HG03280 (cell line): ENCODE data around the gene LCE1F.

Source experiments
- ATAC-seq: cut with Tn5 transposase; IDR thresholded peaks from one replicate; pipeline ENCODE4 v1.9.1; 2021; ENCODE audit warnings: mild to moderate bottlenecking, moderate library complexity; ENCODE audit not compliant: unreplicated experiment

LCE1F gene

DNA sequence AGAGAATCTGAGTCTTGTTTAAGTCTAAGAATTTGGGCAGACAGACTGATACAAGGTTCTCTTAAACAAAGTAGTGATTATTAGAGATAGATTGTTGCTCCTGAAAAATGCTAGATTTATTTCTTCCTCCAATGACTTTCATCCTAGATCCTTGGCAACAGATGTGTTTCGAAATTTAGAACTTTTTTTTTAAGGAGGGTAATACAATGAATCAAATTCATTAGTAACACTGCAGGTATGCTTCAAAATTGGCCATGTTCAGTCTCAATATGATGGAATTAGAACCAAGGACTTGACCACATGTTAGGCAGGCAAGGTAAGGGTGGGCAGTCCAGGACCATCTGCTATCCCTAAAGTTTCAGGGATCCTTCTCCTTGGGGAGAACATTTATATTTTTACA is 4.5 kb upstream of the LCE1F start:
- no peak for ATAC-seq

- ATAC-seq: no peak
These were observed 1.4 kb downstream of the LCE1F start for GRCh38 chr1:152776361-152776760.

- no peak for ATAC-seq
These were observed 2.7 kb downstream of the LCE1F start for GRCh38 chr1:152777510-152778137.

DNA sequence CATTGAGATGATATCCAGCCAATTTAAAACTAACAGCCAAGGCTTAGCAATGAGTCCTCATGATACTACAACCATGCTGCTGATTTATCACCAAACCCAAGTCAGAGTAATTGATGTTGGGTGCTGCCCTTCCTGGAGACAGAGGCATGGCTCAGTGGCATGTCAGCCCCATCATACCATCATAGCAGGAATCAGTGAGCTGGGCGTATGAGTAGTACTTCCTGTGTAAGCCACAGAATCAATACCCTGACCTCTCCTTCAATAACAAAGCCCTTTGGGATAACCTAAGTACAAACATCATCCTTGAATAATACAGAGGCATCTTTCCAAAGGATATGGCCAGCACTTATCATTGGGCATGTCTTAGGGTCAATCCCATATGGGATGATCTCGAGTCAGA is 8.2 kb downstream of the LCE1F start:
- no peak for ATAC-seq

- no peak for ATAC-seq
These were observed 11.1 kb downstream of the LCE1F start, which contains the start of gene LCE1E for GRCh38 chr1:152786077-152786476. Gene LCE1E, plus strand, starts transcription at chr1:152786257. Its CDS starts 1,043 bp downstream, at chr1:152787300.

- ATAC-seq: no peak
These were observed 20.7 kb downstream of the LCE1F start for GRCh38 chr1:152795686-152796085.

DNA sequence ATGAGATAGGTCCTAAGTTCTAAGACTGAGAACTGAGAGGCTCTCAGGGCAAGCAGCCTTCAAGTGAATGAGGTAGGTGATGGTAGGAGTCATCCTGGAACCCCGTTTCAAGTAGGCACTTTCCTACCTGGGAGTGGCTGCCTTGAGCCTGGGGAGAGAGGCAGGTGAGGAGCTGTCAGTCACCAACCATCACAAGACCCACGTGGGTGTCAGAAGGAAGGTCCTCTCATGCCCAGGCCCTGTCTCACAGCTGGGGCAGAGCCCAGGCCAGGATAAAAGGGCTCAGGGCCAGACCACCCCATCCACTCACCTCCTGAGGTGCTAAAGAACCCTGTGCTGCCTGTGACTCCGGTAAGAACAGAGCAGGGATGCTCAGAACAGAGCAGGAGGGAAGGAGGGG is 21.5 kb downstream of the LCE1F start, which contains the start of gene LCE1D:
TSS of gene LCE1D (plus strand) at position 301 of the 400 bp plus-strand sequence. CDS start 1,074 bp downstream, outside the sequence.
- no peak for ATAC-seq

DNA sequence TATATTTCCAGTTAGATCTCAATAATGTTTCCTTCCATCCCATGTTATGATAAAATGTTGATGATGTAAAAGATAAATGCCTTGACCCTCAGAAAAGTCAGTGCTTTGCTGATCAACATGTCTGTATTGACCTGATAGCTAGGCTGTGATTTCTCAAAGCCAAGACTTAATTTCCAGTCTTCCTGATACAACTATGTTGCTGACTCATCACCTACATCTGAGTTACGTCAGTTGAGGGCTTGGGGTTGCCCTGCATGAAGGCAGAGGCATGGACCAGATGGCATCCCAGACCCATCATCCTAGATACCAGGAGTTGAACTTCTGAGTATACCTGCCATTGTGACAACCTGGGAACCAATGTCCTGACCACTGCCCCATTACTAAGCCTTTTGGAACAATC is 26.4 kb downstream of the LCE1F start:
- ATAC-seq: no peak

GRCh38 chr1:152806576-152806975 is 31.6 kb downstream of the LCE1F start, which contains the start of gene LCE1C:
Gene LCE1C, minus strand, starts transcription at chr1:152806651. Its CDS starts 1,173 bp downstream, at chr1:152805478.
- no peak for ATAC-seq

- ATAC-seq: no peak
These were observed 36.1 kb downstream of the LCE1F start for GRCh38 chr1:152811050-152811449.

DNA sequence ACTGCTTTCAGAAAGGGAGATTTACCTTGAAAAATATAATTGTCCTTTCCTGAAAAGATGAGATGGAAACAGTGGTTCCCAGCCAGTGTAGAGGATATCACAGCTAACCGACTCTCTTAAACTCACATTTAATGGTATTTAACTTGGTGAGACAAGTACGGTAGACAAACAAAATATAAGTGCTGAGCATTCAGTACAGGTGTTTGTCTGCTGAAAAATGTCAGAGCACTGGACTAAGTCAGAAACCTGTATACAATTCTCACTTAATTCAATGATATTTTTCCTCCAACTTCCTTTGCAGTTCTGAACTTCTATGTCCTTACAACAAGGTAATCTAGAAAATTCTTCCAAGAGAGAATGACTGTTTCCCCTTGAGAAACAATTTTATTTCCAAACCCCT is 36.7 kb downstream of the LCE1F start, which contains the start of gene LCE1B:
TSS of gene LCE1B (plus strand) at position 301 of the 400 bp plus-strand sequence. CDS start 476 bp downstream, outside the sequence.
- no peak for ATAC-seq

- no peak for ATAC-seq
These were observed 42.4 kb downstream of the LCE1F start for GRCh38 chr1:152817309-152817708.

DNA sequence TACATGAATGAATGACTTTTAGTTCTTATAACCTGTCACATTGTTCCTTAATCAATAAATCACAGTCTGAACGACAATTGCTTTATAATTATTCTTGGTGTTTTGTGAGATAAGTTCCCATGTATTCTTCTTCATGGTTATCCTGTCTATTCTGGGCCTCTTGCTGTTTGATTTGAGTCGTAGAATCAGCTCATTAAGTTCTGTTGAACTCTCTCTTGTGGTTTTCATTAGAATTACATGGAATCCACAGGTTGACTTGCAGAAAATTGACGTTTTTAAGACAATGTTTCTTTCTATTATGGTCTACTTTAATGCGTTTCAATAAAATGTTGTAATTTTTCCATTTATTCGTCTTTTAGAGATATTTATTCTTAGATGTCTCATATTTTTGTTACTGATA is 48.4 kb downstream of the LCE1F start:
- no peak for ATAC-seq

DNA sequence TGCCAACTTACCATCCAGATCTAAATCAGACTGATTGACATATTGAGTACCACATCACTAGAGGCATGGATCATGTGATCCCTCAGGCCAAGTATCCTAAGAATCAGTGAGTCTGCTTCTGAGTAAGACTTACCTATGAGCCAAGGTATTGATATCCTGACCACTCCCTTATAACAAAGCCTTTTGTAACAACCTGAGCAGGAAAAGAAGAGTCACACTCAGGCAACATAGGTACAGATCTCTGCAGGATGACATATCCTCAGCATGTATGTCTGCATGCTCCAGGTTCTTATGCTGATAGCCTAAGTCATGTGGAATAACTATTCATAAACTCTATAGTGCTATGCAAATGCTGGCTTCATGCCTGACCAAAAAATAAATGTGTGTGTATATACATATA is 50.0 kb downstream of the LCE1F start:
- no peak for ATAC-seq
